Activated naive CD8-positive, alpha-beta T cell (primary cell): ENCODE measurements around the gene NDUFA12.

Source experiments
- H3K27ac Mint-ChIP-seq: one replicate; pipeline ENCODE4 v1.8.0; 2021; ENCODE audit warnings: mixed read lengths
- H3K27me3 Mint-ChIP-seq: one replicate; pipeline ENCODE4 v1.8.0; 2021; ENCODE audit warnings: mixed read lengths
- H3K36me3 Mint-ChIP-seq: one replicate; pipeline ENCODE4 v1.8.0; 2021; ENCODE audit warnings: mixed read lengths
- H3K4me1 Mint-ChIP-seq: one replicate; pipeline ENCODE4 v1.8.0; 2021; ENCODE audit warnings: low read depth, mixed read lengths
- H3K4me3 Mint-ChIP-seq: one replicate; pipeline ENCODE4 v1.8.0; 2021; ENCODE audit warnings: mild to moderate bottlenecking, mixed read lengths
- H3K9me3 Mint-ChIP-seq: one replicate; pipeline ENCODE4 v1.8.0; 2021; ENCODE audit warnings: low read depth, mixed read lengths

Gene NDUFA12

GRCh38 chr12:94938583-94938982, 64.9 kb downstream of the NDUFA12 start:
- H3K27me3 Mint-ChIP-seq, result no peaks in the 10 kb centered on the region
- H3K27ac Mint-ChIP-seq, result no peak overlapping the region
- H3K9me3 Mint-ChIP-seq, result peaks cover 2% of the 10 kb centered on the region
- H3K4me1 Mint-ChIP-seq, result peaks cover 21% of the 10 kb centered on the region
- no peaks in the 10 kb centered on the region for H3K36me3 Mint-ChIP-seq
- no peak overlapping the region for H3K4me3 Mint-ChIP-seq

GRCh38 chr12:94930772-94931171, 72.7 kb downstream of the NDUFA12 start:
- Mint-ChIP-seq H3K9me3 (no peaks in the 10 kb centered on the region), H3K27ac (no peak overlapping the region), H3K27me3 (peaks cover 7% of the 10 kb centered on the region), H3K36me3 (no peaks in the 10 kb centered on the region), H3K4me1 (no peaks in the 10 kb centered on the region), H3K4me3 (no peak overlapping the region)

- Mint-ChIP-seq H3K9me3 (no peaks in the 10 kb centered on the region), H3K4me3 (no peak overlapping the region), H3K27me3 (peaks cover 7% of the 10 kb centered on the region), H3K36me3 (no peaks in the 10 kb centered on the region), H3K27ac (no peak overlapping the region), H3K4me1 (no peaks in the 10 kb centered on the region)
Measured at GRCh38 chr12:94930216-94930654, 73.3 kb downstream of the NDUFA12 start.

GRCh38 chr12:94929780-94930179, 73.7 kb downstream of the NDUFA12 start:
- Mint-ChIP-seq H3K4me1 (no peaks in the 10 kb centered on the region), H3K27me3 (peaks cover 7% of the 10 kb centered on the region), H3K4me3 (no peak overlapping the region), H3K9me3 (no peaks in the 10 kb centered on the region), H3K27ac (no peak overlapping the region), H3K36me3 (no peaks in the 10 kb centered on the region)

- H3K9me3 Mint-ChIP-seq, result no peaks in the 10 kb centered on the region
- H3K4me3 Mint-ChIP-seq, result no peak overlapping the region
- H3K27me3 Mint-ChIP-seq, result peaks cover 5% of the 10 kb centered on the region
- peaks cover 2% of the 10 kb centered on the region for H3K36me3 Mint-ChIP-seq
- H3K27ac Mint-ChIP-seq, result no peak overlapping the region
- no peaks in the 10 kb centered on the region for H3K4me1 Mint-ChIP-seq
Measured at GRCh38 chr12:94925729-94926128, 77.8 kb downstream of the NDUFA12 start.

- Mint-ChIP-seq H3K9me3 (no peaks in the 10 kb centered on the region), H3K4me1 (no peaks in the 10 kb centered on the region), H3K4me3 (no peak overlapping the region), H3K27ac (no peak overlapping the region), H3K36me3 (peaks cover 2% of the 10 kb centered on the region), H3K27me3 (peaks cover 5% of the 10 kb centered on the region)
Measured at GRCh38 chr12:94925206-94925605, 78.3 kb downstream of the NDUFA12 start.

GRCh38 chr12:94922561-94922960, 80.9 kb downstream of the NDUFA12 start:
- Mint-ChIP-seq H3K27ac (no peak overlapping the region), H3K4me3 (no peak overlapping the region), H3K27me3 (no peaks in the 10 kb centered on the region), H3K9me3 (no peaks in the 10 kb centered on the region), H3K4me1 (no peaks in the 10 kb centered on the region), H3K36me3 (peaks cover 2% of the 10 kb centered on the region)
